ENCODE measurements around the gene SMIM20.

Gene SMIM20

DNA sequence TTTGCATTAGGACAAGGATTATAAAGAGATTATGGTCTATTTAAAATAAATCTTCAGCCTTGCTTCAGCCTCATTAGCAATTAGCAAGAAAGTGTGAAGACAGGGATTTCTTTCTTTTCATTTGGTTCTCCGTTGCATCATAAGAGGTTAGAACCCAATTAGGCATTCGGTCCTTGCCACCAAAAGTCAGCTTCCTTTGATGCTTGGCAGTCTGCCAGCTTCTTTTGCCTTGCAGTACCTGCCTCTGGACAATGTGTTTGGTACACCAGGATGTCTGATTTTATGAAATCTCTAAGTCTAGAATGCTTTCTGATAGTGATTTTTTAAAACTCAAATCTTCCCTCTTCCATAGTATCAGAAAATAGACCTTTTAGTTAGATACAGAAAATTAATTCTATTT is 12.4 kb downstream of the SMIM20 start:
- no peak for DNase-seq (ENCODE audit: low read depth)

DNA sequence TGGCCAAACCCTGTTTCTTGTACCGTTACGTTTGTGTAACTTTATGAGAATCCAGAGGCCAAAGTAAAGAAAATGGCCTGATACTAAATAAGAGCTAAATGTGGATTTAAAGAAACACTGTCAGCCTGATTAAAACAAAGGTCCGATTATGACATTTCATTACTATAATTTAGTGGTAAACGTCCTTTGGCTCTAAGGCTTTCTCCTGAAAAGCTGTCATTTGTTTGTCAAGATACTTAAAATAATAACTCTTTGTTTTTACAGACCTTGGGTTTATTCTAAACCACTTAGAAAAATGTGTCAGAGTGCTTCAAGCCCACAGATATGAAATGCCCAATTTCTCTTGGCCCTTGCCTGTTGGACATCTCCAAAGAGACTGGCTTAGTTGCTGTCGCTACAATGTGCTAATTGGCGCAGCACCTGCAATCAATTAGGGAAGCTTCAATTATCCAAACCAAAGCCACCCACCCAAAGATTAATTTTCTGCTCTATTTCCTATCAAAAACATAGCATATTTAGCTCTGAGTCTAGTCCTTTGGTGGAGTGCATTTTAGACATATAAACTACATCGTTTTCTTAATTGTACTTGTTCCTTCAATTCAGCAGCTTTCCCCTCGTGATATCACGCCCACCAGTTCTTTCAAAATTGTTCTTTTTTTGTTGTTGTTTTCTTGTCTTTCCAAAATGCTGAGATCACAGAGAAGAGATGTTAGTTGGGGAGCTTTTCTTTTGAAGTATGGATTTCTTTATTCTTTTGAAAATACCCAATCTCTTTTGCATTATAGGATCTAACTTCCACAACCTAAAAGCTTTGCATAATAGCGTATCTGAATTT is 13.6 kb downstream of the SMIM20 start:
- no peak for DNase-seq (ENCODE audit: low read depth)

DNA sequence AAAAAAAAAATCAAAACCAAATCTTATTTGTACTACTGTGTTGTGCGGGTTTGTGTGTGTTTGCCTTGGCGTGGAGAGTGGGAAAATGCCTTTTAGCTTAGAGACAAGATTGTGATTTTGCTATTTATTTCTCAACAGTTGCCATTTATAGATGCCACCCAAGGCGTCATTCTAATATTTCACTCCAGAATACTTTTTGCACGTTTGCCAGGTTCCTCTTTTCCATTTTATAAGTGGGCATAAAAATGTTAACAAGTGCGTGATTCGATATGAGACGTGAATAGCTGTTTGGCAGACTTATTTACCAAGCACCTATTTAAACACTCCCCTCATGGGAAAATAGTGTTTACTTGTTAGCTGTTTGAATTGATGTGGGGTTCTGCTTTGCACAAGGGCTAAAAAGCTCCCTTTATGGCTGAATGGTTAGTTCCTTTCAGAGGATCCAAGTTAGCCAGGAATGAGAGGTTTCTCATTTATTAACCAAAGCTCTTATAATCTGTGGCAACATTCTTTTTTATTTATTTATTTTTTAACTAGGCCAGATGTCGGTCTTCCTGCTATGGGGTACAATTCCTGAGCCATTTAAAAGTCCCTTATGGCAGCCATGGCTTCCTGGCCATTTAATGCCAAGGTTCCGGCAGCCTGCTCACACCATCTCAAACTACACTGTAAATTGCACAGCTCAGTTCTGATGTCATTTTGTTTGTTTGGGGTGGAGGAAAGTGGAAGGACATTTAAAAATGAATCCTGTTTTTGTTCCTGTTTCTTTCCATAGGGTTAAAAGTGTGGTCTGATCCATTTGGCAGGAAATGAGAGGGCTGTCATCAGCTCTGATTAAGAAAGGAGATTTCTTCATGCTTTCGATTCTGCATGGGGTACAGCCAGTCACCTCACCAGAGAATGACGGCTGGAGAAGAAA is 14.6 kb downstream of the SMIM20 start:
- DNase-seq (ENCODE audit: low read depth) = peak; percentile 22

DNA sequence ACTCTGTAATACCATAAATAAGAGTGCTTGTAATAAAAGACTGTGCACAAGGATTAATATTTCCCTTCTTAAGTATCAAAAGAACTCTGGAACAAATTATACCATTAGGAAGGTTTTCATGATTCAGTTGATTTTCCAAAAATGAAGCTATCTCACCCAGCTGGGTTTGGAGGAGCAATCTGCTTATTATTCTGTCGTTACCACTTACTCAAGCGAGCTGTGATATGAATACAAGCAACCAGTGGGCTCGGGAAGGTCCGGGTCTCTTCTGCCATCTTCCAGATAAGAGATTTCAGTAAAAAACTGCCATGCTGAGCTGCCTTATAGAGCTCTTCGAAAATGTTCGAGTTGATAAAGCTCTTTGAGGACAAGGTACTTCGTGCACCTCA is 15.3 kb downstream of the SMIM20 start:
- DNase-seq (ENCODE audit: low read depth) = no peak

DNA sequence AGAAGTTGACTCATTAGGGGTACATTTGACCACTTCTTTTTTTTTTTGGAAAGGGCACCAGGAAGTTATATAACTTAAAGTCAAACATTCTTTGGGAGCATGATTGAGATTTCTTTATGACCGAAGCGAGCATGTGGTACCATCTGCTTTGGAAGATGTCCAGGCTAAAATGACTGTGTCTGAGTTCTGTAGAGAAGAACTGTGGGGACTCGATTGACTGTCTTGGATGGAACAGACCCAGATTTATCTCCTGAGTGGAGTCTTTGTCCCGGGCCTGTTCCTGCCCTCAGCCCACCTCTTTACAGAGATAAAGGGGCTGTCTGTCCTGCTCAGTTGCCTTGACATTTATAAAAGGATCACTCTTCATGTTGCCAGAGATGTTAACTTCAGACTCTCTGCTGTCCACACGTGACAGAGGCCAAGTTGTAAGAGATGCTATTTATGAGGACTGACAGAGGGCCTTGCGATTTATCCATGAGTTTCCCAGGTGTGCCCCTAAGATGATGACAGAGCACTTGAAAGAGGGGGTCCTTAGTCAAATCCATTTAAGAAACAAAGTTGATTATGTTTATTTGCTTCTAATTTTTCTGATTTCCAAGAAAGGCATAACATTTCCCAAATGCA is 16.8 kb downstream of the SMIM20 start:
- no peak for DNase-seq (ENCODE audit: low read depth)

DNA sequence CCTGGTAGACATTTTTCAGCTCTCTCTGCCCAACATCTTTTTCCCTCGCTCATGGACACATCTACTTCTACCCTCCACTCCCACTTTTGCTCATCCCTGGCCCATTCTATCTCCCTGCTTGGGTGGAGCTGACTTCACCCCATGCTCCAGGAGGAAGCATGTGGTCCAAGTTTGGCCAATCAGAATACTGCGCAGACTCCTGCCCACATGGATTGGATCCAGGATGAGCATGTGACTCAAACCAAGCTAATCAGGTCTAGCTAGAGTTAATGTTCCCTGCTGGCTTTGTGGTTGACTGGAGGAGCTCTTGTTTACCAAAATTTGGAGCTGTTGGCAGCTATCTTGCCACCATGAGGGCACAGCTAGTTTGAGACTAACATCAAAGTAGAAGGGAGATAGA is 22.7 kb downstream of the SMIM20 start:
- no peak for DNase-seq (ENCODE audit: low read depth)

DNA sequence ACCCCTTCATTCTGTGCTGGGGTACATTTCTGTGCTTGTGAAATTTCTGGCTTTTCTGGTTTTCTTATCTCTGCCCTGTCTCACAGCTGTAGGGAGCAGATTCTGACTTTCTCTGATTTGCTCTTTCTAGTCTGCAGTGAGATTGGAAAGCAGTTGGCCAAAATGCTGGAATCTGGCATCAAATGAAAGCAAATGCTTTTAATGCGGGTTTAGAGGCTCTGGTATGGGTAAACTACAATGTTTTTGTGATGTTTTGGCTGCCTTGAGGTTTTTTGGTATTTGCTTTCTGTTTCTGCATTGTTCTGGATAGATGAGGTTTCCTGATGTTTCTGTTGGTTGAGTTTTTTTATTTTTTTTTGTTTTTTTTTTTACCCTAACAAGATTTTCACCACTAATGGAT is 23.8 kb downstream of the SMIM20 start:
- peak; percentile 45 for DNase-seq (ENCODE audit: low read depth)

DNA sequence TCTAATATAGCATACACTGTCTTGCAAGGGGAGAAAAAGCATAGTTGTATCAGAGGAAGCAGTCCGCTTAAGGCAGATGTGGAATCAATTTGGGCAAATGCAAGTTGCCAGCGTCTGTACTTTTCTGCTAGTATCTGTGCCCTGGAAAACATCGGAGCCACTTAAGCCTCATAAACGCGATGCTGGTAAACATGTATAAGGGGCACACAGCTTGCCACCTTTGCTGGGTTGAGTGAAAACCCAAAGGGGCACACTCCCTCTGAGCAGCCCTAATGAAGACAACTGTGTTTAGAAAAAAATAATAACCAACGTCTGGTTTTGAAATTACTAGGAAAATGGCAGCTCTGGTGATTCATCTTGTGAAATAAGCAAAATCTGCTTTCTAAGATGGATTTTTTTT is 24.3 kb downstream of the SMIM20 start:
- no peak for DNase-seq (ENCODE audit: low read depth)

DNA sequence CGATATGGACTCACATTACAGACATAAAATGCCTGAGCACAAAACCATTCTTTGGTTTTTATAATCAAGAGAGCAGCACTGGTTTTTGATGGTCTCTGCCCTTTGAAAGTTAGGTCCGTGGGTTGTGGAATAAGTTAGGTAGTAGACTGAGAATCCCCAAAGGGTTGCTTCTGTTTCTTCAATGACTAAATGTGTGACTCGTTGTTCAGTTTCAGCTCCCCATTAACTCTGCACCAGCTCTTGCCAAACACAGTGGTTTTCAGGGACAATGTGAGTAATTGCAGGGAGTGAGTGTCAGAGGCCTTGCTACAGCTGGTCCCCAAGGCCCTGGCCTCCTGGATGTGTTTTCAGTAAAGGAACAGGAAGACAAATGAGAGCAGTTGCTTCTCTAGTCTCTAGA is 24.8 kb downstream of the SMIM20 start:
- DNase-seq (ENCODE audit: low read depth) = peak; percentile 35

DNA sequence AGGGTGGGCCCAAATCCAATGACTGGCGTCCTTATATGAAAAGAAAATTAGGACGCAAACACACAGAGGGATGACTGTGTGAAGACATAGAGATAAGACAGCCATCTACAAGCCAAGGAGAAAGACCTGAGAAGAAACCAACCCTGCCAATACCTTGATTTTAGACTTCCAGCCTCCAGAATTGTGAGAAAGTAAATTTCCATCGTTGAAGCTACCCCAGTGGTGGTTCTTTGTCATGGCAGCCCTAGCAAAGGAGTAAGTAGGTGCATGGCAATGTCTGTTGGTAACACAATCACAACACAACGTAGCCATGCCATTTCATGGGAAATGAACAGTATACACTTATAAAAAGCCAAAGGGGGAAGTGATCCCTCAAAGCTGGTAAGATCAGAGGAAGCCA is 25.3 kb downstream of the SMIM20 start:
- DNase-seq (ENCODE audit: low read depth) = no peak

DNA sequence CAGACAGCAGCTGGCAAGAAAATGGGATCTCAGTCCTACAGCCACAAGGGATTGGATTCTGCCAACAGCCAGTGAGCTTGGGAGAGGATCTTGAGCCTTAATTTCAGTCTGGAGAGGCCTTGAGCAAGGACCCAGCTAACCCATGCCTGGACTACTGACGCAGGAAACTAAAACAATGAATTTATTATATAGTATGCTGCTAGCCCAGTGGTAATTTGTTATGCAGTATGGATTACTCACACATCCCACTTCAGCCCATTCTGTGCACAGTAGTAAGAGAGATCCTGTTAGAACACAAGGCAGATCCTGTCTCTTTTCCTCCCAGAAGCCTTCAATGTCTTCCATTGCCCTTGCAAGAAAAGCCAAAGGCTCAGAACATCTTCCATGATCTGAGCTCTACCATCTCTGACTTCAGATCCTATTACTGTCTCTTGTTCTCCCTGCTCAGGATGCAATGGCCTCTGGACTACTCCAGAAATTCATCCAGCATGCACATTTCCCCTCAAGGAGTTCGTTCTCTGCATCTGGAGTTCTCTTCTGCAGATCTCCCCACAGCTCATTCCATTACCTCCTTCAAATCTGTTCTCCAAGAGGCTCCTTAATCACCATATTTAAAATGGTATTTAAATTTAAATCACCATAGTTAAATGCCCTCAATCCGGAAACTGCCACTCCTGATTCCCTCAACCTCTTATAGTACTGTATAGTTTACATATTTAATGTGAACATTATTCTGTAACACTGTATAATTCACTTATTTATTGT is 27.6 kb downstream of the SMIM20 start:
- no peak for DNase-seq (ENCODE audit: low read depth)

DNA sequence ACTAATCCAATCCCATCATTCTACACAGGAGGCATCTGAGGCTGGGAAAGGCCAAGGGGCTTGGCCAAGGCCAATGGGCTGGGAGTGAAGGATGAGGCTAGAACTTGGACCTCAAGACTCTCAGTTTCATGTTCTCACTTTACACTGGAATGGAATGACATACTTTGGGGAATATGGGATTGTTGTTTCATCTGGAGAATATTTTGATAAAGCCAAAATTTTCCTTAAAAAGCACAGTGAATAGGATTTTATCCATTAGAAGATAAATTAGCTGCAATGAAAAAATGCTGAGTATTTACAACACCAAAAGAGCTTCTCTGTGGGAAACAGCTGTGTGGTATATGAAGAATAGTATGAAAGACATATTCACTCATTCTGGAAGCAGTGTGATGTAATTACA is 29.3 kb downstream of the SMIM20 start:
- no peak for DNase-seq (ENCODE audit: low read depth)

DNA sequence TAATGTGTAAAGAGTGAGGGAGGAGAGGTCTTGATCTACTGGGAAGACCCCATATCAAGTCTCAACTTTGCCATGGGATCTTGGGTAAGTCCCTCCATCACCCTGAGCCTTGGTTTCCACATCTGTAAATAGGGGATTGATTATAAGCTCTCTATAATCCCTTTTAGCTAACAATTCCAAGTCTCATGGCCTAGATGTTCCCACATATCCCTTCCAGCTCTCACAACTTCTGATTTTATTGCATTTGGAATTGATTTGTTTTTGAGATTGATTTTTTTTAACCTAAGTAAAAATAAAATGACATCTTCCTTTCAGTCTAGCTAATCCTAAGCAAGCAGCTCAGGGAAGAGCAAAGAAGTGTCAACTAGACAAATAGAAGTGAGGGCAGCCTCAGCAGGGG is 29.8 kb downstream of the SMIM20 start:
- DNase-seq (ENCODE audit: low read depth) = no peak

DNA sequence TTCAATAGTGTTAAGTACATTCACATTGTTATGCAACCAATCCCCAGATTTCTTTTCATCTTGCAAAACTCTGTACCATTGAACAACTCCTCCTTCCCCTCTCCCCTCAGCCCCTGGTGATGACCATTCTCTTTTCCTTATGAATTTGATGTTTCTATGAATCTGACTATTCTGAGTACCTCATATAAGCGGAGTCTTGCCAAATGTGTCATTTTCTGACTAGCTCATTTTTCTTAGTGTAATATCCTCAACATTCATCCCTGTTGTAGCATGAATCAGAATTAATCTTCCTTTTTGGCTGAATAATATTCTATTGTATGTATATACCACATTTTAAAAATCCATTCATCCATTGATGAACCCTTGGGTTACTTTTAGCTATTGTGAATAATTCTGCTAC is 34.0 kb downstream of the SMIM20 start:
- no peak for DNase-seq (ENCODE audit: low read depth)

DNA sequence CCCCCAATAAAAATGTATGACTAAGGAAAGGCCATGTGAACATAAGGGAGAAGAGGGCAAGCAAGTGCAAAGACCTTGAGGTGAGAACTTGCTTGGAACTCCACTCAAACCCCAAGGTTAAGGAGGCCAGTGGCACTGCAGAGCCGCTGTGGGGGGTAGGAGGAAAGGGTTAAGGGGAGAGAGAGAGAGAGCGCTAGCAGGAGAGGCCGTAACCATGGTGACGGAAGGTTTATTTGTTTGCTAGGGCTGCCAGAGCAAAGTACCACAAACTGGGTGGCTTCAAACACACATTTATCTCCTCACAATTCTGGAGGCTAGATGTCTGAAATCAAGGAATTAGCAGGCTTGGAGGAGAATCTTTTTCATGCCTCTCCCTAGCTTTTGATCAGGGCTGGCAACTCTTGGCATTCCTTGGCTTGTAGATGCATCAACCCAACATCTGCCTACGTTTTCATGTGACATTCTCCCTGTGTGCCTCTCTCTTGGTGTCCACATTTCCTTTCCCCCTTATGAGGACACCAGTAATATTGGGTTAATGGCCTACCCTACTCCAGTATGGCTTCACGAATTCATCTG is 35.2 kb downstream of the SMIM20 start:
- no peak for DNase-seq (ENCODE audit: low read depth)

DNA sequence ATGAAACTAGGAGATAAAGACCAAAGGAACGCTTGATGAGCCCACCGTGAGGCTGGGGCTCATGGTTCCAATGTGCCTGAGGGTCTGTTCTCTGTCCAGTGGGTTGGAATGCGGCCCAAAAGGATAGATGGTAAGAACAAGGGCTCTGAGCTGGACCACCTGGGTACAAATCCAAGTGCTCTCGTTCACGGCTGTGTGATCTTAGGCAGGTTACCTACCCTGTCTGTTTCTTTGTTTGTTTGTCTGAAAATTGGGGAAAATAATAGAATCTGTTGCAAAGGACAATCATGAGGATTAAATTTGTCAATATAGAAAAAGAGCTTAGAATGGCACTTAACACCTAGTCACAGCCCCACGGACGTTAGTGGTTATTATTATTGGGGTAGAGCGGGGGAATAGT is 36.0 kb downstream of the SMIM20 start:
- DNase-seq (ENCODE audit: low read depth) = no peak

DNA sequence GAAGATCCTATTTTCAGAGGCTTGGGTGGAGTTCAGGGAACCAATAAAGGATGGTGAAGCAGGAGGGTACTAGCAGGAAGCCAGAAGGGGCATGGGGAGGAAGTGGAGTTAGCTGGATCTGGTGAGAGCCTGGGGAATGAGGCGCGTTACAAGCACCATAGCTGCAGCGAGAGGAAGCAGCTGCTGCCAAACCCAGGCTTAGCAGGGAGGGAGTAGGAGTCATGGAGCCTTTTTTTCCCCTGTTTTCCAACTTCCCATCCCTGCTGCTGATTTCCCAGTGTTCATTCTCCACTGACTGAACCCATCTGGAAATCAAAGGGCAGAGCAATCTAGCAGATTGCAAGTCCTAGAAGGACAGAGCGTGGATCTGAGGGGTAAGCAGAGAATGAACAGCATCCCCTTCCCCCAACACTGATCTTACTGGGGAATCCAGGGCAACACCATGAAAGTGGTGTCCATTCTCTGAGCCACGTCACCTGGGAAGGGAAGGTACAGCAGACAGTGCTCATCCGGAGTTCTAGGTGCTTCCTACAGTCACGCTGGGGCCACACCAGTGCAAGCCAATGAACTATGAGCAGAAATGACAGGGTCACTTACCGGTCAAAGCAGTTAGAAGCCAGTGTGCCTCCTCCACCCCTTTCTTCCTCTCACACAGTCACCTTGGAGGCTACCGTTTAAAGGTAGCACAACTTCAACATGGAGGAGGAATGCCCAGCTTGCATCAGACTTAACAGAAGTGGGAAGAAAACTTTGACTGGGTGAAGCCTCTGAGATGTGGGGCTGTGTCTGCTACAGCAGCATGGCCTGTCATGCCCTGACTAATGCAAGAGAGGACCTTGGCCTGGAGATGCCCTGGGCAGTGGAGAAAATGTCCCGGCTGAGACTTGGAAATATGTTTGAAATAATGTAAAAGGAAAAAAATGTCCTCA is 36.7 kb downstream of the SMIM20 start:
- no peak for DNase-seq (ENCODE audit: low read depth)

DNA sequence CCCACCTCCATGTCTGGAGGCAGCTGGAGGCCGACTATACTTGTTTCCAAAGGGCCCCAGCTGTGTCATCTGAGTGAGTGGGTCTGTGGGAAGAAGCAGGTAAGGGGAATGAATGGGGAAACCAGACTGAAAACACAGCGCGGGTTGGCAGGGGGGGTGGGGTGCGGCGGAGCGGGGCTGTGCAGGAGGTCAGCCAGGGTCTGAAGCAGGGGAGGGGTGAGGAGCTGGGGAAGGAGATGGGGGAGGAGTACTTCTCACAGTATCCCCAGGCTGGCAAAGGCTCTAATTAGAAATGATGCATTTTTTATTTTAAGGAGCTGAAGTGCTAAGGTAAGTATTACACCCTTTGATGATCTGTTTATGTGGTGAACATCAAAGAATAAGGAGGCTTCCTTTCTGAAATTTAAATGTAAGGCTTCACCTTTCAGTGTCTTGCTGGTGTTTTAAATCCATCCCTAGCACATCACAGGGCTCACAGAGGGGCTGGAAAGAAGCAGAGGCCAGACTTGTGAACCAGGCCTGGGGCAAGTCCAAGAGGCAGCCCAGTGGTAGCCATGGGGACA is 37.5 kb downstream of the SMIM20 start:
- DNase-seq (ENCODE audit: low read depth) = no peak

DNA sequence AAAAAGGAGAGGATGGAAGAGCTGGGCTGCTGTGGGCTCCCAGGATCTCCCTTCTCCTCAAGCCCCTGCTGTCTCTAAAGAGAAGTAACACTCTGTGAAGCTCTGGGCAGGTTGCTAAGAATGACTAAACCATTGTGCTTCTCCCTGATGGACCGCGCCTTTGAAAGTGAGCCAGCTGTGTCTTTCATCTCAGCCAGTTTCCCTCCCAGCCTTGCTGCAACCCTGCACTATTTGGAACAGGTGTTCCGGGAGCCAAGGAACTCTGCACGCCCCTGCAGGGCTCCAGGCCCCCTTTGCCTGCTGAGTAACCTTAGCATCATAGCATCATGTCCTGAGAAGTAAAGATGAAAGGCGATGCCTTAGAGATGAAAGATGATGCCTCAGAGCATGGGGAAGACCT is 39.7 kb downstream of the SMIM20 start:
- DNase-seq (ENCODE audit: low read depth) = peak; percentile 12

DNA sequence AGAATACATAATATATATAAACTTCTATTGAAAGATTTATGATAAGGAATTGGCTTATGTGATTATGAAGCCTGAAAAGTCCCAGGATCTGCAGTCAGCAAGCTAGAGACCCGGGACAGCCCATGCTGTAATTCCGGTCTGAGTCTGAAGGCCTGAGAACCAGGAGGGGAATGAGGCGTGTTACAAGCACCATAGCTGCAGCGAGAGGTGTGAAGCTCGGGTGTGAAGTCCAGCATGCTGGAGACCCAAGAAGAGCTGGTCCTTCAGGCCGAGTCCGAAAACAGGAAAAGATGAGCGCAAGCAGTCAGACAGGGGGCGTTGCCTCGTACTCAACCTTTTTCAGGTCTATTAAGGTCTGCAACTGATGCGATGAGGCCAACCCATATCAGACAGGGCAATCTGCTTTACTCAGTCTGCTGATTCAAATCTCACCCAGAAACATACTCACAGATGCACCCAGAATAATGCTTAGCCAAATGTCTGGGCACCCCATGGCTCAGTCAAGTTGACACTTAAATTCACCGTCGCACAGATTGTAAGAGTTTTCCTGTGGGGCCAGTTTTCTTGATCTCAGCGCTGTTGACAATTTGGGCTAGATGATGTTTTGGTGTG is 40.4 kb downstream of the SMIM20 start:
- no peak for DNase-seq (ENCODE audit: low read depth)

Data from GM04504 (cell line).